Smooth muscle cell (in vitro differentiated cells): Measurements from ENCODE around the gene GALNT11. TPM values are rescaled to one million over a fixed set of nuclear protein-coding genes. Genes with fewer than 3 reads are reported as not detected.

ENCODE experiments used
- DNase-seq: peaks from one replicate; lab custom pipeline; 2025; ENCODE audit not compliant: unreplicated experiment; lab: John Stamatoyannopoulos, UW
- H2AFZ ChIP-seq: fragments of 200-600 bp; sonication (generic); 2 replicates; pipeline ENCODE4 v1.6.0; 2016; ENCODE audit warnings: antibody characterized with exemption, low read depth, mild to moderate bottlenecking
- H3F3A ChIP-seq: fragments of 200-600 bp; sonication (generic); 2 replicates; pipeline ENCODE4 v1.6.0; 2017; ENCODE audit warnings: antibody characterized with exemption, low read depth
- H3K27ac ChIP-seq: fragments of 200-600 bp; sonication (generic); 2 replicates; pipeline ENCODE4 v1.5.1; 2016; ENCODE audit warnings: low read depth, mild to moderate bottlenecking
- H3K27me3 ChIP-seq: fragments of 200-600 bp; sonication (generic); 2 replicates; pipeline ENCODE4 v1.6.1; 2016; ENCODE audit warnings: low read depth, mild to moderate bottlenecking
- H3K36me3 ChIP-seq: fragments of 200-600 bp; sonication (generic); 2 replicates; pipeline ENCODE4 v1.5.1; 2016; ENCODE audit warnings: low read depth
- H3K4me1 ChIP-seq: fragments of 200-600 bp; sonication (generic); 2 replicates; pipeline ENCODE4 v1.5.1; 2016; ENCODE audit warnings: low read depth
- H3K4me2 ChIP-seq: fragments of 200-600 bp; sonication (generic); 2 replicates; pipeline ENCODE4 v1.6.0; 2016; ENCODE audit warnings: mild to moderate bottlenecking
- H3K4me3 ChIP-seq: fragments of 200-600 bp; sonication (generic); 2 replicates; pipeline ENCODE4 v1.5.1; 2016; ENCODE audit warnings: mild to moderate bottlenecking
- H3K79me2 ChIP-seq: fragments of 200-600 bp; sonication (generic); 2 replicates; pipeline ENCODE4 v1.6.0; 2016; ENCODE audit warnings: low read depth, mild to moderate bottlenecking
- H3K9ac ChIP-seq: fragments of 200-600 bp; sonication (generic); 2 replicates; pipeline ENCODE4 v1.6.0; 2016; ENCODE audit warnings: low read depth
- H3K9me3 ChIP-seq: fragments of 200-600 bp; sonication (generic); replicated peaks from 2 replicates; pipeline ENCODE4 v1.5.1; 2016; ENCODE audit warnings: low read depth
- H4K20me1 ChIP-seq: fragments of 200-600 bp; sonication (generic); 2 replicates; pipeline ENCODE4 v1.6.0; 2016; ENCODE audit warnings: low read depth
- CTCF ChIP-seq: fragments of 200-600 bp; sonication (generic); IDR thresholded peaks from 2 replicates; pipeline ENCODE4 v1.5.1; 2017; ENCODE audit warnings: borderline replicate concordance, mild to moderate bottlenecking, antibody characterized with exemption; ENCODE audit not compliant: insufficient read depth, poor library complexity, severe bottlenecking
- WGBS: methylation state at CpG from one replicate; pipeline ENCODE4 v1.1.7; 2016; ENCODE audit warnings: low lambda C conversion rate; 5-methylcytosine and 5-hydroxymethylcytosine counted together
- polyA plus RNA-seq: library from polyadenylated mRNA; unstranded; fragments of >200 nt; fragmentation: Nextera tagmentation; extraction: Ambion mirVana; gene quantifications from 2 replicates; pipeline ENCODE4 v1.2.1, GENCODE V29; 2016
- total RNA-seq: library from RNA; depleted of rRNA; stranded (reverse); fragments of >200 nt; gene quantifications from 2 replicates; pipeline ENCODE4 v1.2.3, GENCODE V29; 2014

GALNT11 gene
- total and polyA plus RNA-seq, 2 experiments from 2014 or later = 40.8 to 73.6 TPM

- Histone ChIP-seq H3K27ac (no peak overlapping the region), H3F3A (no peaks in the 10 kb centered on the region), H3K4me2 (no peak overlapping the region), H4K20me1 (no peaks in the 10 kb centered on the region), H3K9ac (no peak overlapping the region), H3K36me3 (peaks cover 49% of the 10 kb centered on the region), H2AFZ (no peak overlapping the region), H3K79me2 (no peaks in the 10 kb centered on the region), H3K4me1 (no peaks in the 10 kb centered on the region), H3K27me3 (no peaks in the 10 kb centered on the region), H3K9me3 (no peaks in the 10 kb centered on the region), H3K4me3 (no peak overlapping the region)
- TF ChIP-seq CTCF = no peak
- no peak for DNase-seq
- 97% methylated on average over 9 of the region's 9 CpGs for WGBS
These were observed 96.0 kb downstream of the GALNT11 start for GRCh38 chr7:152121432-152121831.

DNA sequence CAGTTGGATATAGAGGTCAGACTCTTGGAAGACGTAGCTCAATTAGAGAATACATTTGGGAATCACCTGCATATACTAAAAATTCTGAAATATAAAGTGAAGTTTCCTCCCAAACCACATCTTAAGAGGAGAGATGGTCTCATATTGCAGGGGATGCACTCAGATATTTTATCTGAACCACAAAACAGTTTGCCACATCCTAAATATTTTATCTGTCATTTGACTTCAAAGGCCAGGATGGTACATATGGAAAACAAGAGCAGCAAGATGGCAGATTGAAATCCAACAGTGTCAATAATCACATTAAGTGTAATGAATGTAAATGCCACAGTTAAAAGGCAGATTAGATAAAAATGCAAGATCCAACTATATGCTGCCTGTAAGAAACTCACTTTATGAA lies 97.1 kb downstream of the GALNT11 start:
- WGBS = 91% methylated on average over 1 of the region's 1 CpG
- Histone ChIP-seq H3K27me3 (no peaks in the 10 kb centered on the region), H3K4me1 (no peaks in the 10 kb centered on the region), H3K4me3 (no peak overlapping the region), H2AFZ (no peak overlapping the region), H3F3A (no peaks in the 10 kb centered on the region), H3K79me2 (no peaks in the 10 kb centered on the region), H4K20me1 (no peaks in the 10 kb centered on the region), H3K9ac (no peak overlapping the region), H3K36me3 (peaks cover 54% of the 10 kb centered on the region), H3K9me3 (no peaks in the 10 kb centered on the region), H3K27ac (no peak overlapping the region), H3K4me2 (no peak overlapping the region)
- no peak for TF ChIP-seq CTCF
- DNase-seq = no peak

DNA sequence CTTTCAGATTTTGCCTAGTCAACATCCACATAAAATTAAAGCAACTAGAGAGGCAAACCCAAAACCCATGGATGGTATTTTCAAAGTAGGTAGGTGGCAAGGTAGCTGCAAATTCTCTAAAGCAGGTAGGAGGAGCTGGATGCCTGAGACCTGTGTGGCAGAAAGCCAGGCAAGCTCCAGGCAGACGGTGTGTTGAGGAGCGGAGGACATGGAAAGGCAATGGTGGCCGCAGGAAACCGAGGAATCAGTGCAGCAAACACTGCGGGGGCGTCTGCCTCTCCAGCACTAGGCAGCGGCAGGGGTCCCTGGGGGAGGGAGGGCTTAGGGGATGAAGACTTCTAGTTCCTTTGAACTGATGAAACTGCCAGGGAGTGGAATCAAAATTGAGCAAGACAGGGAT lies 101.3 kb downstream of the GALNT11 start:
- WGBS = 98% methylated on average over 7 of the region's 7 CpGs
- H3K27ac ChIP-seq = no peak overlapping the region
- H3K4me2 ChIP-seq = no peak overlapping the region
- no peaks in the 10 kb centered on the region for H3K27me3 ChIP-seq
- H2AFZ ChIP-seq = no peak overlapping the region
- H3K4me1 ChIP-seq = no peaks in the 10 kb centered on the region
- no peaks in the 10 kb centered on the region for H3K79me2 ChIP-seq
- no peak for TF ChIP-seq CTCF
- no peaks in the 10 kb centered on the region for H3F3A ChIP-seq
- H3K36me3 ChIP-seq = peaks cover 31% of the 10 kb centered on the region
- H3K4me3 ChIP-seq = no peak overlapping the region
- H4K20me1 ChIP-seq = no peaks in the 10 kb centered on the region
- no peak overlapping the region for H3K9ac ChIP-seq
- H3K9me3 ChIP-seq = no peaks in the 10 kb centered on the region
- no peak for DNase-seq

GRCh38 chr7:152127229-152127628 lies 101.8 kb downstream of the GALNT11 start:
- H3K36me3 ChIP-seq = peaks cover 31% of the 10 kb centered on the region
- H2AFZ ChIP-seq = no peak overlapping the region
- WGBS = 97% methylated on average over 19 of the region's 19 CpGs
- H3K4me1 ChIP-seq = no peaks in the 10 kb centered on the region
- no peak overlapping the region for H3K9ac ChIP-seq
- H3K27me3 ChIP-seq = no peaks in the 10 kb centered on the region
- no peak for DNase-seq
- no peak overlapping the region for H3K27ac ChIP-seq
- no peaks in the 10 kb centered on the region for H4K20me1 ChIP-seq
- H3K79me2 ChIP-seq = no peaks in the 10 kb centered on the region
- H3F3A ChIP-seq = no peaks in the 10 kb centered on the region
- H3K4me3 ChIP-seq = no peak overlapping the region
- no peak overlapping the region for H3K4me2 ChIP-seq
- no peaks in the 10 kb centered on the region for H3K9me3 ChIP-seq
- TF ChIP-seq CTCF = no peak
